Prostate gland (tissue), 2 donors: ENCODE measurements around the gene FAM222B.

Experiments used
- CTCF ChIP-seq, 4 experiments: fragments of 200-600 bp in 2 of 4; fragments of 450-650 bp in 2 of 4; sonication (generic) in 2 of 4; IDR thresholded peaks; 1 replicate in 3 of 4; 2 replicates in 1 of 4; pipeline ENCODE4 v1.5.1; 2016 to 2019; ENCODE audit warnings: antibody characterized with exemption in 4 of 4, mild to moderate bottlenecking in 2 of 4, moderate library complexity in 2 of 4
- POLR2A ChIP-seq: fragments of 450-650 bp; IDR thresholded peaks from one replicate; pipeline ENCODE4 v1.6.1; 2016; ENCODE audit warnings: antibody characterized with exemption, mild to moderate bottlenecking
- POLR2AphosphoS5 ChIP-seq: sonication (generic); formaldehyde crosslinking; IDR thresholded peaks from one replicate; pipeline ENCODE4 v1.6.1; 2017; ENCODE audit warnings: antibody characterized with exemption

GRCh38 chr17:28763804-28764266, 78.8 kb downstream of the FAM222B start:
- TF ChIP-seq CTCF (IDR thresholded peaks at IDR 0.05) (peak; percentile 80 to 93 (median 90)), POLR2A (no peak), POLR2AphosphoS5 (peak; percentile 74)
